K562 (cell line): Measurements from ENCODE around the gene DPT.

Experiments
- BDP1 ChIP-seq: IDR thresholded peaks from 3 replicates; pipeline ENCODE4 v1.6.1; 2011; ENCODE audit not compliant: insufficient read length, insufficient read depth
- NR1H2 ChIP-seq: sonication (generic); formaldehyde crosslinking; IDR thresholded peaks from 2 replicates; pipeline ENCODE4 v1.4.0; 2020; ENCODE audit warnings: mild to moderate bottlenecking, missing genetic modification reagents
- SRF ChIP-seq, 2 experiments: fragments of 250-450, 450-650 bp in 1 of 2; sonication (Bioruptor Pico) in 1 of 2; sonication (generic) in 1 of 2; formaldehyde crosslinking; IDR thresholded peaks; 2 replicates each; pipeline versions ENCODE4 v1.5.0 to v1.5.1; 2020 to 2022; ENCODE audit warnings: mild to moderate bottlenecking in 1 of 2, missing genetic modification reagents in 1 of 2
- ZFP30 ChIP-seq: fragments of 250-450 bp; sonication (Bioruptor Pico); IDR thresholded peaks from 2 replicates; pipeline ENCODE4 v1.8.0; 2022; ENCODE audit warnings: moderate library complexity, mild to moderate bottlenecking, inconsistent platforms, borderline replicate concordance
- ZSCAN29 ChIP-seq: fragments of 450-650 bp; IDR thresholded peaks from 2 replicates; pipeline ENCODE4 v1.6.1; 2017

DNA sequence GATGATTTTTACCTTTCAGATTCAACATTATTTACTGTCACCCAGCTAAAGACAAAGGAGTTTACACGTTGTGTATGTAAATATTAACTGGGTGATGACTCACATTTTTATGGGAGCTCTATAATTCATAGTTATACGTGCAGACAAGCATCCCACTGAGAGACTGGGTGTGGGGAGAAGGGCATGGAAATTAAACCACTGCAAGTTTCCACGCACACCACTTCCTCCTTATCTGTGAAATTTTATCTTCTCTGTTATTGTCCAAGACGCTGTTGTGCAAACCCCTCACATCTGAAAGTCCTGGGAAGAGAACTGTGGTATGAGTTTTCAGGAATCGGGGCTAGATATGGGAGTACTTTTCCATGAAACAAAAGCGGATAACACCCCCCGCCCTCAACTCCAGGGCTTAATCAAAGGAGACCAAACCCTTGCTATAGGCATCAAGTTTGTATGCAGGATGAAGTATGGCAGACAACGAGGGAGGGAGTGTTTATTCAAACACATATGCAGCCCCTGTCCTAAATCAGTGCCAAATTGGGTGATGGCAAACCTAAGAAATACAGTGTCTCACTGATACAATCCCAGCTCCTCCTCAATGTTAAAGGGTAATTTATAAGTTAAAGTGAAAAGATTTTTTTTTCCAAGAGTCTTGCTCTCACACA is 23.3 kb upstream of the DPT start:
- TF ChIP-seq SRF (CRISPR knock-in tag; IDR thresholded peaks at IDR 0.05) (no peak), NR1H2 (CRISPR knock-in tag) (no peak), ZFP30 (CRISPR knock-in tag) (no peak), ZSCAN29 (no peak), BDP1 (no peak)
